DND-41 (cell line): ENCODE data around the gene GYPC.

Experiments
- EZH2 ChIP-seq: IDR thresholded peaks from 3 replicates; pipeline ENCODE4 v1.6.1; 2012; ENCODE audit warnings: borderline replicate concordance, low read depth, mild to moderate bottlenecking, moderate library complexity, low read length, inconsistent platforms; ENCODE audit not compliant: severe bottlenecking
- TF ChIP-seq, protein P1 (sequence below): IDR thresholded peaks from 2 replicates; pipeline ENCODE4 v1.5.1; 2012; ENCODE audit warnings: borderline replicate concordance, low read length, moderate library complexity, mild to moderate bottlenecking; ENCODE audit not compliant: poor library complexity, severe bottlenecking; ENCODE audit errors: extremely low read depth

- TF ChIP-seq, protein P1, sequence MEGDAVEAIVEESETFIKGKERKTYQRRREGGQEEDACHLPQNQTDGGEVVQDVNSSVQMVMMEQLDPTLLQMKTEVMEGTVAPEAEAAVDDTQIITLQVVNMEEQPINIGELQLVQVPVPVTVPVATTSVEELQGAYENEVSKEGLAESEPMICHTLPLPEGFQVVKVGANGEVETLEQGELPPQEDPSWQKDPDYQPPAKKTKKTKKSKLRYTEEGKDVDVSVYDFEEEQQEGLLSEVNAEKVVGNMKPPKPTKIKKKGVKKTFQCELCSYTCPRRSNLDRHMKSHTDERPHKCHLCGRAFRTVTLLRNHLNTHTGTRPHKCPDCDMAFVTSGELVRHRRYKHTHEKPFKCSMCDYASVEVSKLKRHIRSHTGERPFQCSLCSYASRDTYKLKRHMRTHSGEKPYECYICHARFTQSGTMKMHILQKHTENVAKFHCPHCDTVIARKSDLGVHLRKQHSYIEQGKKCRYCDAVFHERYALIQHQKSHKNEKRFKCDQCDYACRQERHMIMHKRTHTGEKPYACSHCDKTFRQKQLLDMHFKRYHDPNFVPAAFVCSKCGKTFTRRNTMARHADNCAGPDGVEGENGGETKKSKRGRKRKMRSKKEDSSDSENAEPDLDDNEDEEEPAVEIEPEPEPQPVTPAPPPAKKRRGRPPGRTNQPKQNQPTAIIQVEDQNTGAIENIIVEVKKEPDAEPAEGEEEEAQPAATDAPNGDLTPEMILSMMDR: no peak
- no peak for TF ChIP-seq EZH2
Observed at GRCh38 chr2:126722081-126722480, 66.1 kb downstream of the GYPC start.
